Esophagus muscularis mucosa (tissue), 3 donors: ENCODE data around the gene TCF7L2.

Experiments used
- CTCF ChIP-seq, 3 experiments: fragments of 200-600 bp in 2 of 3; fragments of 450-650 bp in 1 of 3; sonication (generic) in 2 of 3; IDR thresholded peaks; one replicate each; pipeline ENCODE4 v1.5.1; 2017 to 2019; ENCODE audit warnings: antibody characterized with exemption in 3 of 3, mild to moderate bottlenecking in 2 of 3, moderate library complexity in 1 of 3
- POLR2A ChIP-seq: fragments of 450-650 bp; IDR thresholded peaks from one replicate; pipeline ENCODE4 v1.6.1; 2017; ENCODE audit warnings: antibody characterized with exemption, moderate library complexity, mild to moderate bottlenecking, low read depth
- POLR2AphosphoS5 ChIP-seq, 2 donors: sonication (generic); formaldehyde crosslinking; IDR thresholded peaks; one replicate each; pipeline ENCODE4 v1.6.1; 2017; ENCODE audit warnings: antibody characterized with exemption in 2 of 2

- TF ChIP-seq POLR2AphosphoS5 (IDR thresholded peaks at IDR 0.05): no peak
- TF ChIP-seq CTCF (IDR thresholded peaks at IDR 0.05): peak in 1 of 3 experiments; percentile 10
- TF ChIP-seq POLR2A: no peak
These were observed 189.7 kb downstream of the TCF7L2 start for GRCh38 chr10:113139699-113140098.
